NB4 (cell line): ENCODE results near the gene SURF4.
A peak's percentile ranks its signal among the peaks of the same experiment; 100 is the strongest.

ENCODE experiments used
- DNase-seq: peaks from one replicate; pipeline ENCODE4 v3.0.0; 2010; ENCODE audit warnings: low read depth
- H3K4me3 ChIP-seq: one replicate; pipeline ENCODE4 v1.5.1; 2011; ENCODE audit warnings: mild to moderate bottlenecking, low read depth, low read length, moderate library complexity
- CTCF ChIP-seq: IDR thresholded peaks from one replicate; pipeline ENCODE4 v1.5.1; 2012; ENCODE audit warnings: low read depth, low read length
- MAX ChIP-seq: IDR thresholded peaks from 2 replicates; pipeline ENCODE4 v1.6.1; 2011; ENCODE audit warnings: low read depth, low read length
- MYC ChIP-seq: IDR thresholded peaks from 2 replicates; pipeline ENCODE4 v1.6.1; 2011; ENCODE audit warnings: low read depth, low read length
- POLR2A ChIP-seq: IDR thresholded peaks from 2 replicates; pipeline ENCODE4 v1.6.1; 2011; ENCODE audit warnings: mild to moderate bottlenecking; ENCODE audit not compliant: insufficient read length; ENCODE audit errors: extremely low read depth

SURF4 gene

GRCh38 chr9:133349965-133350616 lies 25.8 kb downstream of the SURF4 start:
- no peak for DNase-seq
- H3K4me3 ChIP-seq = peak overlapping the region; percentile 81
- TF ChIP-seq MAX = no peak
- no peak for TF ChIP-seq CTCF
- no peak for TF ChIP-seq MYC
- TF ChIP-seq POLR2A = no peak

GRCh38 chr9:133348718-133349573 lies 26.9 kb downstream of the SURF4 start:
- DNase-seq = no peak
- peak overlapping the region; percentile 81 for H3K4me3 ChIP-seq
- TF ChIP-seq MYC (no peak), CTCF (no peak), MAX (no peak), POLR2A (no peak)

- TF ChIP-seq CTCF = no peak
- TF ChIP-seq POLR2A = peak; percentile 98
- TF ChIP-seq MAX = peak; percentile 84
- TF ChIP-seq MYC = peak; percentile 95
- peak within 1 kb of the TSS; percentile 81 for H3K4me3 ChIP-seq
- DNase-seq = peak; percentile 95
These were observed 27.7 kb downstream of the SURF4 start, which contains the start of the genes MED22 and RPL7A for GRCh38 chr9:133347985-133348717. MED22 (minus strand) TSS chr9:133348131; CDS start chr9:133346662, 1,469 bp downstream. RPL7A (plus strand) TSS chr9:133348218; CDS start chr9:133348244, 26 bp downstream.

- TF ChIP-seq MYC (no peak), MAX (no peak), CTCF (no peak), POLR2A (no peak)
- peak; percentile 66 for DNase-seq
- H3K4me3 ChIP-seq = peak overlapping the region; percentile 81
These were observed 28.3 kb downstream of the SURF4 start for GRCh38 chr9:133347515-133347984.

- peak overlapping the region; percentile 81 for H3K4me3 ChIP-seq
- DNase-seq = no peak
- TF ChIP-seq POLR2A (no peak), CTCF (no peak), MAX (no peak), MYC (no peak)
These were observed 29.7 kb downstream of the SURF4 start for GRCh38 chr9:133346021-133346785.
